NCI-H146 (cell line): ENCODE data around the gene PEX13.
A peak's percentile ranks its signal among the peaks of the same experiment; 100 is the strongest.

Experiments
- DNase-seq: peaks from one replicate; lab custom pipeline; 2025; lab: John Stamatoyannopoulos, UW

The PEX13 gene

GRCh38 chr2:61065714-61066709 lies 48.5 kb downstream of the PEX13 start, which contains the start of gene SANBR:
SANBR (plus strand) TSS chr2:61065871; CDS start chr2:61070351, 4,480 bp downstream.
- peak; percentile 93 for DNase-seq

DNA sequence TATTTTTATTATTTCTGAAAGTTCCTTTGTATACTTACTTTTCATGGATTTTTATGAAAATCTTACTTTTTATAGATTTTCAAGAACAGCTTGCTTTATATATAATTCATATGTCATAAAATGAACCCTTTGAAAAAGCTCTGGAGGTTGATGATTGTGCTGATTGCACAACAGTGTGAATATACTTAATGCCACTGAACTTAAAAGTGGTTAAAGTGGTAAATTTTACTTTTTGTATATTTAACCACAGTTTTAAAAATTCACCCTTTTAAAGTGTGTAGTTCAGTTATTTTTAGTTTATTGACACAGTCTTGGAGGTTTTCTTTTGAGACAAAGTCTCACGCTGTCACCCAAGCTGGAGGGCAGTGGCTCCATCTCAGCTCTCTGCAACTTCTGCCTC lies 56.6 kb downstream of the PEX13 start:
- DNase-seq: no peak

GRCh38 chr2:61085883-61086282 lies 68.4 kb downstream of the PEX13 start:
- DNase-seq: no peak

DNA sequence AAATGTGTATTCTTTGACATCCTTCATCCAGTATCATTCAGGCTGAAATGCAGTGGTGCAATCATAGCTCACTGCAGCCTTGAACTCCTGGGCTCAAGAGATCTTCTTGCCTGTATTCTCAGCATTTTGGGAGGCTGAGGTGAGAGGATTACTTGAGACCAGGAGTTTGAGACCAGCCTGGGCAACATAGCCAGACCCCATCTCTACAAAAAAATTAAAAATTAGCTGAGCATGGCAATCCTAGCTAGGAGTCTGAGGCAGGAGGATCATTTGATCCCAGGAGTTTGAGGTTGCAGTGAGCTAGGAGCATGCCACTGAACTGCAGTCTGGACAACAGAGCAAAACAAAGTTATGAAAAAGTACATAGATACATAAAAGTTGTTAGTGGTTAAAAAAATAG lies 72.3 kb downstream of the PEX13 start:
- no peak for DNase-seq

- no peak for DNase-seq
These were observed 72.9 kb downstream of the PEX13 start for GRCh38 chr2:61090386-61090921.

DNA sequence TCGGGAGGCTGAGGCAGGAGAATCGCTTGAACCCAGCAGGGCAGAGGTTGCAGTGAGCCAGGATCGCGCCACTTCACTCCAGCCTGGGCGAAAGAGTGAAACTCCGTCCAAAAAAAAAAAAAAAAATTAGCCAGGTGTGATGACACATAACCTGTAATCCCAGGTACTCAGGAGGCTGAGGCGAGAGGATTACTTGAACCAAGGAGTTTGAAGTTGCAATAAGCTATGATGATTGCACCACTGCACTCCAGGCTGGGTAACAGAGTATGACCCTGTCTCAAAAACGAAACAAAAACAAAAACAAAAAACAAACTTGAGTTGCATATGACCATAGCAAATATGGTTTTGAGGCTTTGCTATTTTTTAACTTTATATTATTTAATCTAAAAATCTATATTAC lies 74.0 kb downstream of the PEX13 start:
- DNase-seq: no peak

DNA sequence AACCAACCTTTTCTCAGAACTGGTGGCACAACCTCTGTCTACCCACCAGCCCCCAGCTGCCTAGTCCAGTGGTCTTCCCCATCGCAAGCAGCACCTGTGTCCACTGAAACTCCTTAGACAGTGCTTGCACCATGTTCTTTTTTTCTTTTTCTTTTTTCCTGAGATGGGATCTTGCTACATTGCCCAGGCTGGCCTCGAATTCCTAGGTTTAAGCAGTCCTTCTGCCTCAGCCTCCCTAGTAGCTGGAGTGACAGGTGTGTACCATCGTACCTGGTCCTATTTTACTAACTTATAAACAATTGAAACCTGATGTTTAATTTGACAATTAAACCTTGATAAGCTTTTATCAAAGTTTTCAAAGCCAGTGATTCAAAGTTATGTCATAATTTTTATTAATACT lies 78.9 kb downstream of the PEX13 start:
- no peak for DNase-seq

DNA sequence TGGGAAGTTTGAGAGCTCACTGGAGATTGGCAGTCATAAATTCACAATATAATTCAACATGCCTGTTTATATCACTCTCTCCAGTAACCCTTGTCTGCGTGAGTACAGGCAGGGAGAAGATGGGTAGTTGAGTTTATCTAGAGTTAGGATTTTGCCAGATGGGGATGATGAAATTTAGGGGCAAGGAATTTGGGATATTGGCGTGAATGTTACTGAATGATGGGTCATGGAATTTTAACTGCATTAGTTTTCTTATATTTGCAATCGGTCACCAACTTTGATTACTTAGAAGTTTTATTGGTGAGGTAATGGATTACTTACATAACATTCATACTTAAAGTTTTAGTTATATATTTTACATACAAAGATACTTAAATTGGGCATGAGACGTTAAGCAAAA lies 83.3 kb downstream of the PEX13 start:
- no peak for DNase-seq
